ENCODE results near the gene CACNA1C. TPM values are rescaled to one million over a fixed set of nuclear protein-coding genes. Genes with fewer than 3 reads are reported as not detected.

Gene CACNA1C
- total and polyA plus RNA-seq, 2 of the 4 experiments (the other 2 are of a cell fraction) = 1.6 to 2.6 TPM

DNA sequence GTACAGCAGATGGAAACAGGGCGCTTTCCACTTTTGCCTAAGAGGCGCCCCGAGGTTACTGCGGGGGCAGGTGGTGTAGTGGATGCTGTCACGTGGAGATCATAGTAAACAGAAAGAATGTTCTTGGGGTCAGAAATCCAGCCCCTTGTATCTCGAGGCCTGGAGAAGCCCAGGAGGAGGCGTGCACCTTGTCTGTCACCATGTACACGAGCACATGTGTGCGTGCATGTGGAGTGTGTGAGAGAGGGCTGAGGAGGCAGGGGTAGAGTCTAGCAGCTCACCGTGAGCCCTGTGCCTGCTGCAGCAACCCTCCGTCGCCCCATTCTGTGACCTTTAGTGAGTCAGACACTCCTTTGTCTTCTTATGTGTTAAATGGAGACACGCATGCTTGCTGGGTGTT, 59.0 kb downstream of the CACNA1C start:
- H3K79me1 ChIP-seq (ENCODE audit: low read depth in 1 of 2, low read length in 2 of 2) = peaks cover 0 to 8% of the 10 kb centered on the region in 2 experiments; a peak in 2 of 4 replicates
- DNase-seq (no peak), ATAC-seq (ENCODE audit: low read depth) (no peak)
- dilution Hi-C loops (cut with HindIII; ENCODE audit: low sequenced_read_pairs, unreplicated experiment) = no loop called here
- peaks cover 9% of the 10 kb centered on the region for H4K20me1 ChIP-seq (ENCODE audit: insufficient read depth, low read length)
- H2AK9ac ChIP-seq (replicated peaks; ENCODE audit: low read depth, low read length, poor library complexity) = no peak overlapping the region
- in situ Hi-C loops (cut with MboI; ENCODE audit: low sequenced_read_pairs) = no loop called here
- H3K9ac ChIP-seq (ENCODE audit: low read depth, low read length) = no peak overlapping the region
- H3K4me3 ChIP-seq (ENCODE audit: insufficient read depth, low read depth, low read length) = no peak overlapping the region
- no peak overlapping the region for H3K23ac ChIP-seq (ENCODE audit: low read depth, low read length)
- H3K4me2 ChIP-seq (ENCODE audit: low read depth, low read length) = no peak overlapping the region
- 0 out of 2 replicates have a peak, but pooled peaks cover 2% of the 10 kb centered on the region for H3K9me1 ChIP-seq (ENCODE audit: insufficient read depth, low read length)
- no peak overlapping the region for H4K5ac ChIP-seq (ENCODE audit: low read depth, low read length)
- no peak overlapping the region for H2AFZ ChIP-seq (replicated peaks; ENCODE audit: low read length, poor library complexity)
- 68% methylated on average over 8 of the region's 13 CpGs; no CpG with 5 or more reads in 1 of the 2 experiments for WGBS, 2 experiments (ENCODE audit: extremely low coverage in 2 of 2, insufficient read length in 1 of 2)
- POLR2A ChIA-PET (ENCODE audit: unreplicated experiment) = no interaction called here
- no peak overlapping the region for H3K56ac ChIP-seq (ENCODE audit: extremely low read depth, insufficient read depth, low read length)
- no peak overlapping the region for H2BK120ac ChIP-seq (ENCODE audit: low read depth, low read length)
- H3K27ac ChIP-seq (ENCODE audit: insufficient read depth, low read length) = no peak overlapping the region
- no peaks in the 10 kb centered on the region for H3K27me3 ChIP-seq (ENCODE audit: control insufficient read depth, insufficient read depth, low read length)
- intact Hi-C loops (cut with micrococcal nuclease) = no loop called here
- no peaks in the 10 kb centered on the region for H3K9me3 ChIP-seq (ENCODE audit: control insufficient read depth, insufficient read depth, low read length)
- no peak overlapping the region for H2BK20ac ChIP-seq (ENCODE audit: low read depth, low read length)
- no peak overlapping the region for H3K4ac ChIP-seq (ENCODE audit: low read depth, low read length)
- no peak for TF ChIP-seq FOS (IDR thresholded peaks at IDR 0.05; ENCODE audit: low read depth, low read length)
- no peak overlapping the region for H3K14ac ChIP-seq (replicated peaks; ENCODE audit: low read depth, low read length)
- no peak overlapping the region for H2AK5ac ChIP-seq (ENCODE audit: low read depth, low read length)
- no peak overlapping the region for H3K18ac ChIP-seq (ENCODE audit: low read depth, low read length)
- no peak overlapping the region for H2BK15ac ChIP-seq (ENCODE audit: low read depth, low read length)
- no peak overlapping the region for H4K91ac ChIP-seq (ENCODE audit: insufficient read depth, low read depth, low read length)
- H2BK5ac ChIP-seq (ENCODE audit: low read depth, low read length, poor library complexity, severe bottlenecking) = no peak overlapping the region
- H3K36me3 ChIP-seq (ENCODE audit: control insufficient read depth, insufficient read depth, low read length) = peaks cover 5% of the 10 kb centered on the region; the same call in 1 of the 2 replicates
- BruUV-seq (replicated peaks) = no TSS peak
- peaks cover 3% of the 10 kb centered on the region; the same call in 1 of the 2 replicates for H3K4me1 ChIP-seq (ENCODE audit: control insufficient read depth, insufficient read depth, low read length)
- H4K8ac ChIP-seq (ENCODE audit: low read depth in 2 of 2, low read length in 2 of 2) = no peak overlapping the region
- CTCF ChIA-PET = no interaction called here

Data from IMR-90 (cell line).